UCSD-AML1 (cell line): Measurements from ENCODE around the gene RBM47.
"Not testable (repeated sequence)": the region's sequence is repeated elsewhere in the genome, so short reads cannot be mapped to it uniquely, and the experiment has no call there.

ENCODE experiments used
- DNase-seq: peaks from one replicate; lab custom pipeline; 2025; ENCODE audit not compliant: unreplicated experiment; lab: John Stamatoyannopoulos, UW

The RBM47 gene

GRCh38 chr4:40418430-40419230 lies 211.0 kb downstream of the RBM47 start:
- no peak for DNase-seq

- no peak for DNase-seq
Observed at GRCh38 chr4:40417941-40418340, 211.7 kb downstream of the RBM47 start.

GRCh38 chr4:40414673-40415072 lies 215.0 kb downstream of the RBM47 start:
- no peak for DNase-seq

GRCh38 chr4:40412866-40413795 lies 216.5 kb downstream of the RBM47 start:
- no peak for DNase-seq

- no peak for DNase-seq
Observed at GRCh38 chr4:40412388-40412787, 217.3 kb downstream of the RBM47 start.

- DNase-seq: no peak
Observed at GRCh38 chr4:40409835-40410234, 219.8 kb downstream of the RBM47 start.

GRCh38 chr4:40407468-40407867 lies 222.2 kb downstream of the RBM47 start:
- not testable (repeated sequence) for DNase-seq

GRCh38 chr4:40406340-40406739 lies 223.3 kb downstream of the RBM47 start:
- no peak for DNase-seq

GRCh38 chr4:40405193-40405592 lies 224.5 kb downstream of the RBM47 start:
- no peak for DNase-seq

DNA sequence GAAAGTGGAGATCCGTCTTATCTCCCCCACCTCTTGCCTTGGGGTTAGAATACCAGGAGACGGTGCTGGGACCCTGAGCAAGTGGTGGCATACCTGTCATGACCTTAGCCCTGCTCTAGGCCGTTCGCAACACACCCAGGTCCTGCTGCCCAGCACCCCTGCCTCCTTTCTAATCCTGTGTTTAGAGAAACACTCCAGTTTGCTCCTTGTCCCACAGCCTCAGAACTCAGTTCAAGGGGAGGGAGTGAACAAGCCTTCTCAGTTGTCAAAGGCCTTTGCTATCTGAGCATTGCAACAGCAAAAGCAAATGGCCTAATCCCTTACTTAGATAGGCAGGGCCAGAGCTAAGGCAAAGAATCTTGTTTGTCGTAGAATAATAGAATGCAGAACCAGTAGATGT lies 226.6 kb downstream of the RBM47 start:
- DNase-seq: no peak

GRCh38 chr4:40402556-40402955 lies 227.1 kb downstream of the RBM47 start:
- DNase-seq: no peak

GRCh38 chr4:40401631-40402030 lies 228.0 kb downstream of the RBM47 start:
- no peak for DNase-seq

- no peak for DNase-seq
Observed at GRCh38 chr4:40401096-40401495, 228.6 kb downstream of the RBM47 start.

- no peak for DNase-seq
Observed at GRCh38 chr4:40399578-40399977, 230.1 kb downstream of the RBM47 start.

DNA sequence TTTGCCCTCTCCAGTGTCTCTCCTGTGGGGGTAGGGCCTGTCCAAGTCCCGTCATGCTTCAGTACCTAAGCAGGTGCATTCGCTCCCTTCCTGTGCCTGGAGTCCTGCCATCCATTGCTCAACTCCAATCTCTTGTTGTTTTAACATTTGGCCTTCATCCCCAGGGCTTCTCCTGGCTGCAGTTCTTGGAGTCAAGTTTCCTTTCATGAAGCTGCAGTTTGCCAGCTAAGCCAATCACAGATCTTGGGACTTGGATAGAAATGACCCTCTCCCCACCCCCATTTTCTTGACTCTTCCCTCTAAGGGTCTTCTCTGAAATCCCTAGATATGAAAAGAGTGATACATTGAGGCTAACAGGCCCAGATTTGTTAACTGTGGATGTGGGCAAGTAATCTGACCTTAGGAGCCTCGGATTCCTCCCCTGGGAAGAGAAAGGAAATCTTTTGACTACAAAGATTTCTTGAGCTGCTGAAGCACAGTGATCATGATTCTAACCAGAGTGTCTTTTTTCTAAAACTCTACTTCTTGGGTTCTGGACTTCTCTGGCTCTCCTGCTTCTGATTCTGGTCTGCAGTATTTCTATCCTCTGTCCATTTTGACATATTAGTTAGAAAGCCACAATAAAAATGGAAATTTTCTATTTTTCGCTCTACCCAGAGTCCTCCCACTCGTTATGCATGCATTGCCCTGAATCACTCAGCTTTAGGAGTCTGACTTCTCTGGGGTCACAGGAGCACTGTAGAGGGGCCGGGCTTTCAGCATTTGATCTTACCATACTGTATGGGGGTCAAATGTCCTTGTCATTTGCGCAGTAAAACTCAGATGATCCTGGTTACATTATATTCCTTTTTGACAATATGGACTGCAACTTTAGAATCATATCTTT lies 233.5 kb downstream of the RBM47 start:
- DNase-seq: no peak

- no peak for DNase-seq
Observed at GRCh38 chr4:40395166-40395900, 234.3 kb downstream of the RBM47 start.

DNA sequence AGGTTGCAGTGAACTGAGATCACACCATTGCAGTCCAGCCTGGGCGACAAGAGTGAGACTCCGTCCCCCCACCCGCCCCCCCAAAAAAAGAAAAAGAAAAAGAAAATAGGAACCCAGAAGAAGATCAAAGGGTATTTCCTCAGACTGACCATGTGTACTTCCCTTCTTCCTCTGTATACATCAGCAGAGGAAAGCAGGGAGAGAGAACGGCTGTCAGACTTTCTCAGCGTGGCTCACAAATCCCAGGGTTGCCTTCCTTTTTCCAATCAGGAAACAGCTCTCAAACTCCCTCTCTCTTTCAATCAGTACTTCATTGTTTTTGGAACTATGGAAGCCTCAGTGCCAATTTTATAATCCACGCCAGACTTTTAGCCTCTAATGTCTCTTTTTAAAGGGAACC lies 235.4 kb downstream of the RBM47 start:
- no peak for DNase-seq

GRCh38 chr4:40392241-40392640 lies 237.4 kb downstream of the RBM47 start:
- not testable (repeated sequence) for DNase-seq

DNA sequence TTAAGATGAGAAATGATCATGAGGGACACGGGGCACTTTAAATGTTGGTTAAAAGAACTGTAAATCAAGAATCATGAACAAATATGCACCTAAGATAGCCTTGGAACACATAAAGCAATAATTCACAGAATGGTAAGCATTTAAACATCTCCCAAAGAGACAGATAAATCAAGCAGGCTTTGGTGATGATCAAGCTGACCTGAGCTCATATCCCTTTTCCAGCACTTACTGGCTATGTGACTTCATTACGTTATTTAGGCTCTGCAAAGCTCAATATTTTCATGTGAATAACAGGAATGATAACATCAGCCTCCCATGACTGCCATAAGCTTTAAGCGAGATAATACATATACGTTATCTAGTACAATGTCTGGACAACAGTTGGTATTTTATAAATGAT lies 239.7 kb downstream of the RBM47 start:
- no peak for DNase-seq

GRCh38 chr4:40388239-40388638 lies 241.4 kb downstream of the RBM47 start:
- peak; percentile 36 for DNase-seq
